HG03460 (cell line): ENCODE measurements around the gene KIF24.
"Not testable (repeated sequence)": the region's sequence is repeated elsewhere in the genome, so short reads cannot be mapped to it uniquely, and the experiment has no call there.

Experiments used
- ATAC-seq: cut with Tn5 transposase; IDR thresholded peaks from one replicate; pipeline ENCODE4 v1.9.1; 2021; ENCODE audit not compliant: unreplicated experiment

The KIF24 gene

GRCh38 chr9:34332076-34332964 is 3.3 kb upstream of the KIF24 start:
- no peak for ATAC-seq

- no peak for ATAC-seq
Observed at GRCh38 chr9:34331196-34331595, 2.1 kb upstream of the KIF24 start.

DNA sequence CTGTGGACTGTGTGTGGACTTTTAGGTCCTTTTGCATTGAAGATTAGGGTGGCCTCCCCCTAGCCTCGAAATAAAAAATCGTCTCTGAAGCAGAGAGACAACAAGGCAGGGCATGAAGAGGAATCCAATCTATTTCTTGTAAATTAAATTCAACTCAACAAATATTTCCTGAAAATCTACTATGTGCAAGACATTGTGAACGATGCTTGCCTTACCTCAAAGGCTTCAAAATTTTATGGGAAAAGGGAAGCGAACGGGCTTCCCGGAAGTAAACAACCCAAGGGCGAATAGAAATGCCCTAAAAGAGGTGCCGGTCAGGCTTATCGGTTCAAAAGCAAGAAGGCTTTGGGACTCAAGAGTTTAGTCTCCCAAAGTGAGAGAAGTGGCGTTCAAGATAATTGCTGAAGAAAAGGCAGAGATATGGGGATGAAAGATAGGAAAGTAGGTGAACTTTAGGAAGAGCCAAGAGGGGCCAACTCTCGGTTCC is 525 bp downstream of the KIF24 start:
- ATAC-seq = no peak

DNA sequence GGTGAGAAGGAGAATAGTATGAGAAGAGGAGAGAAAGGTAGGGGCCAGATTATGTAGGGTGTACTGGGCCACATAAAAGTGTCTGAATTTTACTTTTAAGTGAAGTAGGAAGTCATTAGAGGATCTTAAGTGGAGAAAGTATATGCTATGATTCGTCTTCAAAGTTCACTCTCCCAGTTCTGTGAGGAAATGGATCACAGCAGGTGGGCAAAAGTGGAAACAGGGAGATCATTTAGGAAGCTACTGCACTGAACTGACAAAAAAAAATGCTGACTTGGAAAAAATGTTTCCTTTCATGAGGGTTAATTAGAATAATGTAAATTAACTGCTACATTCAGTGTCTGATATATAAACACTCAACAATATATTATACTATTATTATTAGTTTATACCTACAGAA is 2.4 kb downstream of the KIF24 start:
- no peak for ATAC-seq

DNA sequence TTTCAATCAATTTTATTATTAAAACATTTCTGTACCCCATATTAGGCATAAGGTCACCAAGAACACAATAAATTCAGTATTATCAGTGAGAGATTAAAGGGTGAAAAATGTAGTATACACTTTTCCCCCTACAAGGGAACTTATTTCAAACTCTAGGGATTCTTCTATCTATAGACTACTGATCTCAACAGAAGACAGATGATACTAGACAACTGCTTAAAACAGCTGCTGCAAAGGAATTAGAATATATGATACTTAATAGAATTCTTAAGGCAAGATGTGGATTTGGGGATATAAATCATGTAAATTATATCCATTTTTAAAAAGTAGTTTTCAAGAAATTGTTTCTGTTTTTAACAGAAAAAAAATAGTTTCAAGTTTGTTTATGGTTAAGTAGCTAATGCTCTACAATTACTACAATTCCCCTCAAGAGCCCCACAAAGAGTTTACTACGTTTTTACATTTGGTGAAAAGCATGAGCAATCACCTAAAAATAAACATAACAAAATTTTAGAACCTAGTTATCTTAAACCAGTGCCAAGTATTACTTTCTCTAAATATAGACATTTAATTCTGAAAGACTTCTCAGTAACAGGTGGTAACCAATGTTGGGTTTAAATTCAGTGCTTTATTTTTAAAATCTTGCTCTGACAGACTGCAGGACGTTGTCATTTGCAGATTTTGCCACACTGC is 6.0 kb downstream of the KIF24 start:
- ATAC-seq = no peak

GRCh38 chr9:34321451-34321850 is 7.6 kb downstream of the KIF24 start:
- ATAC-seq = no peak

- no peak for ATAC-seq
Observed at GRCh38 chr9:34318163-34318790, 10.8 kb downstream of the KIF24 start.

DNA sequence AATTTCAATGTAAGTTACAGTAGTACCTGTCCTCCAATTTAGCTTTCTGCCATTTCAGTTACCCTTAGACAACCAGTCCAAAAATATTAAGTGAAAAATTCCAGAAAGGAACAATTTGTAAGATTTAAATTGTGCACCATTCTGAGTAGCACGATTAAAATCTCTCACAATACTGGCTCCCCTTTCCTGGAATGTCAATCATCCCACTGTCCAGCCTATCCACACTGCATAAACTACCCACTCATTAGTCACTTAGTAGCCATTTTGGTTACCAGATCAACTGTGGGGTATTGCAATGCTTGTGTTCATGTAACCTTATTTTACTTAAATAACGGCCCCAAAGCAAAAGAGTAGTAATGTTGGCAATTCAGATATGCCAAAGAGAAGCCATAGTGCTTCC is 11.6 kb downstream of the KIF24 start:
- no peak for ATAC-seq

DNA sequence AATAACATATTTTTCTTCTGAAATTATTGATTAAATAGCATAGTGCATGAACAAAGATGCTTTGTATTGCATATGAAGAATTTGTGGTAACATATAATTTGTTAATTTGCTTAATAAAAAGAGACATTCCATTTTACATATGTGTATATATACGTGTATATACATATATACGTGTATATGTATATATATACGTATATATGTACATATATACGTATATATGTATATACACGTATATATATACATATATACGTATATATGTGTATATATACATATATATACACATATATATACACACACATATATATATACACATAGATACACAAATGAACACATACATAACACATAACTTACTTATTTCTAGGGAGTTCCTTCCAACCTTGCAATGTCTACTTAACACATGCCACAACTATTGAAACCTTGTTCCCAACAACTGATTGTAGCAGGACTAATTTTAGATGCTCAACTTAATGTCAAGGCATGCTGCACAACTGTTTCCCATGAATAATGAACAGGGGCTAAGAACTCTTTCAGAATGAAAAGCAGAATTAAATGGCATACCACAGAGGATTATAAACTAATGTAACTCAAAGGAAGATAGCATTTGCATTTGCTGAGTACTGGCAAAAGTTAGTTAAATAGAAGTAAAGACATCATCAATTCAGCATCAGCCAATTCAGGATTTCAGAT is 17.4 kb downstream of the KIF24 start:
- no peak for ATAC-seq

DNA sequence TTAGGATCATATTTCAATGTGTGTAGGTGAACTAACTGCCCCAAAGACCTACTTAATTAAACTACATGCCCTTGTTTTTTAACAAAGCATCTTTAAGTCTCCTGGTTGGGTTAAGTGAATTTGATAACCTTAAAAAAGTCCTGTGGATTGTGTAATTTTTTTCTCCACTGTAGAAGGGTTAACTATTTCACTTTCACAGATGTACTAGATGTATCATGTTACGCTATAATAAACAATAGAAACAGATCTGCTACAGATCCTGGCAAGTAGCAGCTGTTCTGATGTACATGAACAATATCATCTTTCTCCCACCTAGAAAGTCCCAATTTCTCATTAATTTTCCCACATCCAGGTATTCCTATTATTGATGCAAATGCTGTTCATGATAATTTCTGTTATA is 18.9 kb downstream of the KIF24 start:
- no peak for ATAC-seq

DNA sequence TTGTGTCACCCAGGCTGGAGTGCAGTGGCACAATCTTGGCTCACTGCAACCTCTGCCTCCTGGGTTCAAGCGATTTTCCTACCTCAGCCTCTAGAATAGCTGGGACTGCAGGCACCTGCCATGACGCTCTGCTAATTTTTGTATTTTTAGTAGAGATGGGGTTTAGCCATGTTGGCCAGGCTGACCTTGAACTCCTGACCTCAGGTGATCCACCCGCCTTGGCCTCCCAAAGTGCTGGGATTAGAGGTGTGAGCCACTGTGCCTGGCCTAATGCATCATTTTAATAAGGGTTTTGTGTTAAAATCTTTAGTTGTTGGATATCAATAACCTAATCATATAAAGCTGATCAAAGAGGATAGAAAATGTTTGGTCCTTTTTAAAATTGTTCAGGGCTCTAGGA is 20.8 kb downstream of the KIF24 start:
- ATAC-seq = not testable (repeated sequence)

GRCh38 chr9:34301064-34301463 is 28.0 kb downstream of the KIF24 start:
- not testable (repeated sequence) for ATAC-seq

- ATAC-seq = no peak
Observed at GRCh38 chr9:34292552-34292951, 36.5 kb downstream of the KIF24 start.

- no peak for ATAC-seq
Observed at GRCh38 chr9:34291423-34291822, 37.6 kb downstream of the KIF24 start.

- no peak for ATAC-seq
Observed at GRCh38 chr9:34291023-34291422, 38.0 kb downstream of the KIF24 start.

GRCh38 chr9:34289159-34289558 is 39.9 kb downstream of the KIF24 start:
- ATAC-seq = no peak

DNA sequence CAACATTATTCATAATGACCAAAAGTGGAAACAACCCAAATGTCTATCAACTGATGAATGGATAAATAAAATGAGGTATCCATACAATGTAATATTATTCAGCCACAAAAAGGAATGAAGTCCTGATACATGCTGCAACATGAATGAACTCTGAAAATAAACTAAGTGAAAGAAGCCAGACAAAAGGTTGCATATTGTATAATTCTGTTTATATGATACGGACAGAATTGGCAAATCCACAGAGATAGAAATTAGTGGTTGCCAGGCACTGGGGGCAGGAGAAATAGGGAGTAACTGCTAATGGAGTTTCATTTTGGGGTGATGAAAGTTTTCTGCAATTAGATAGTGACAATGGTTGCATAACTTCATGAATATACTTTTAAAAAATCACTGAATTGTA is 47.0 kb downstream of the KIF24 start:
- ATAC-seq = no peak

- no peak for ATAC-seq
Observed at GRCh38 chr9:34279411-34279810, 49.7 kb downstream of the KIF24 start.
